GM18520 (cell line): ENCODE results near the gene SPAG6.

Experiments
- ATAC-seq: cut with Tn5 transposase; IDR thresholded peaks from one replicate; pipeline ENCODE4 v1.9.1; 2021; ENCODE audit not compliant: unreplicated experiment

The SPAG6 gene

GRCh38 chr10:22321924-22322640 lies 23.2 kb upstream of the SPAG6 start:
- ATAC-seq: no peak

- ATAC-seq: no peak
Observed at GRCh38 chr10:22322641-22323160, 22.6 kb upstream of the SPAG6 start.

- ATAC-seq: no peak
Observed at GRCh38 chr10:22323538-22324305, 21.6 kb upstream of the SPAG6 start.

- ATAC-seq: no peak
Observed at GRCh38 chr10:22324413-22324812, 20.9 kb upstream of the SPAG6 start.

- no peak for ATAC-seq
Observed at GRCh38 chr10:22324893-22325271, 20.4 kb upstream of the SPAG6 start.

GRCh38 chr10:22325272-22326144 lies 19.8 kb upstream of the SPAG6 start:
- ATAC-seq: no peak

- no peak for ATAC-seq
Observed at GRCh38 chr10:22326145-22326702, 19.1 kb upstream of the SPAG6 start.

GRCh38 chr10:22329150-22329549 lies 16.1 kb upstream of the SPAG6 start:
- no peak for ATAC-seq

GRCh38 chr10:22332116-22332692 lies 13.1 kb upstream of the SPAG6 start:
- ATAC-seq: no peak

- no peak for ATAC-seq
Observed at GRCh38 chr10:22333167-22333974, 11.9 kb upstream of the SPAG6 start.

GRCh38 chr10:22333975-22334282 lies 11.4 kb upstream of the SPAG6 start:
- no peak for ATAC-seq

GRCh38 chr10:22334414-22335172 lies 10.7 kb upstream of the SPAG6 start:
- no peak for ATAC-seq

- ATAC-seq: peak; percentile 47
Observed at GRCh38 chr10:22335173-22335933, 9.9 kb upstream of the SPAG6 start.

- no peak for ATAC-seq
Observed at GRCh38 chr10:22338185-22338900, 7.0 kb upstream of the SPAG6 start.

- ATAC-seq: no peak
Observed at GRCh38 chr10:22338931-22339330, 6.4 kb upstream of the SPAG6 start.

GRCh38 chr10:22339761-22340328 lies 5.5 kb upstream of the SPAG6 start:
- no peak for ATAC-seq

GRCh38 chr10:22340329-22341189 lies 4.7 kb upstream of the SPAG6 start:
- peak; percentile 37 for ATAC-seq
